Measurements from ENCODE around the gene DACT1.
"Not testable (repeated sequence)": the region's sequence is repeated elsewhere in the genome, so short reads cannot be mapped to it uniquely, and the experiment has no call there.

The DACT1 gene

GRCh38 chr14:58637391-58638230 lies at the start of gene DACT1:
Gene DACT1 (plus strand): TSS chr14:58637962. CDS start chr14:58638203, 241 bp downstream.
- peak in 9 of 10 donors; percentile 31 to 93 (median 63) for DNase-seq
- intact Hi-C loops (cut with DNase I): loop anchor here (5.0 to 10.0 kb wide), 3 partner anchors 135 to 487 kb away; no protein-coding TSS in a partner anchor

- DNase-seq; intact Hi-C loops (cut with DNase I): not testable (repeated sequence)
Observed at GRCh38 chr14:58588321-58588720, 49.4 kb upstream of the DACT1 start.

DNA sequence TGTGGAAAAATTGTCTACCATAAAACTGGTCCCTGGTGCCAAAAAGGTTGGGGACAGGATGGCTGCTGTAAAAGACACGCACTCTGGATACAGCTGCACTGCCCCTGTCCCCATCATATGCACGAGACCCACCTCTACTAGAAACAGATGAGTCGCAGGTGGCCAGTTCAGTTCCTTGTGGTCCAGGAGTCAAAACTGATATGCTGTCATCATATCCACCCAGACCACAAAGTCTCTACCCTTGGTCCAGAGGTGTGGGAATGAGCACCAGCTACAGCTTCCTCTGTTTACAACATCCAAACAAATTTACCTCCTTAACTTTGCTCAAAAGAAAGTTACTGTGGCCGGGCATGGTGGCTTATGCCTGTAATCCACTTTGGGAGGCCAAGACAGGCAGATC lies 43.8 kb upstream of the DACT1 start:
- intact Hi-C loops (cut with DNase I): no loop called here
- DNase-seq: no peak

DNA sequence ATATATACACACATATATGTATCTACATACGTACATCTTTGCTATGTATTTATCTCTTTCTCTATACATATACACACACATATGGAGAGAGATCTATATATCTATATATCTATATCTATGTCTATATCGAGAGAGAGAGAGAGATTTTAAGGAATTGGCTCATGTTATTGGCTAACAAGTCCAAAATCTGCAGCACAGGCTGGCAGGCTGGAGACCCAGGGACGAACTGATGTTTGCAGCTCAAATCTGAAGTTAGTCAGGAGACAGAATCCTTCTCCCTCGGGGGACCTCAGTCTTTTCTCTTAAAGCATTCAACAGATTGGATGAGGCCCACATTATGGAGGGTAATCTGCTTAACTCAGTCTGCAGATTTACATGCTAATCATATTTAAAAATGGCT lies 40.7 kb upstream of the DACT1 start:
- intact Hi-C loops (cut with DNase I): no loop called here
- no peak for DNase-seq

DNA sequence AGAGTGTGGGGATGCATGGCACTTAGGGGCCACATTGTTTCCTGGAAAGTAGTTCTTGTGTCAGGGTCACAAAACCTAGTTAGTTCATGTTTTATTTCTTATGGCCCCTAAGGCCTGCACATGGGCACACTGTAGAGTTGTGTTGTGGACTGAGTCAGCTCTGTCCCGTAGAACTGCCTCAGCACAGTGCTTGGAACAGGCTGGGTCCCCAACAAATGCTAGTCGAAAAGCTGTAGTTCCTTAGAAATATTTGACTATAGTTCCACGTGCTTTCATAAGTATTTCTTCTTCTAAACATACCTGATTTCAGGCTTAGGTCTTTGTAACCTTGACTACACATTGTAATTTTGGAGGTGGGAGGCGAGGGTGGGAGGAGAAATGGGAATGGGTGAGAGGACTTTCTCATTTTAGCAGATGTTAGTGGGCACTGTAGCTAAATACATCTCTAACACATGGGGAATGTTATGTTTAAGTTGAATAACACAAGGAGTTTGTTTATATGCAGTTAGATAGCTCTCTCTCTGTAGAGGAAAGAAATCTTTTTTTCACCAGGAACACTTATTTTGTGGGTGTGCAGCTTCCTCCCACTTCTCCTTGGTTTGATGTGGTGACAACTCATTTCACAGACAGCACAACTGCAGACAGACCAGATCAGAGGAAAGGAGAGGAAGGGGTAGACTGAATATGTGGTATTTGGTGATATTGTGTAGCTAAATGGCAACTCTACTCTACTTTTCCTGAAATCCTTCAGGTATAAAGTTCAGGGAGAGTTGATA lies 39.5 kb upstream of the DACT1 start:
- DNase-seq: peak in 1 of 10 donors; percentile 10
- intact Hi-C loops (cut with DNase I): no loop called here

- intact Hi-C loops (cut with DNase I): no loop called here
Observed at GRCh38 chr14:58598804-58599525, 38.8 kb upstream of the DACT1 start.

GRCh38 chr14:58599707-58600106 lies 38.1 kb upstream of the DACT1 start:
- DNase-seq: no peak
- intact Hi-C loops (cut with DNase I): no loop called here

More at GRCh38 chr14:58598804-58599525, 38.8 kb upstream of the DACT1 start:
- no peak for DNase-seq

- intact Hi-C loops (cut with DNase I): no loop called here
- DNase-seq: no peak
Observed at GRCh38 chr14:58605465-58605864, 32.3 kb upstream of the DACT1 start.

DNA sequence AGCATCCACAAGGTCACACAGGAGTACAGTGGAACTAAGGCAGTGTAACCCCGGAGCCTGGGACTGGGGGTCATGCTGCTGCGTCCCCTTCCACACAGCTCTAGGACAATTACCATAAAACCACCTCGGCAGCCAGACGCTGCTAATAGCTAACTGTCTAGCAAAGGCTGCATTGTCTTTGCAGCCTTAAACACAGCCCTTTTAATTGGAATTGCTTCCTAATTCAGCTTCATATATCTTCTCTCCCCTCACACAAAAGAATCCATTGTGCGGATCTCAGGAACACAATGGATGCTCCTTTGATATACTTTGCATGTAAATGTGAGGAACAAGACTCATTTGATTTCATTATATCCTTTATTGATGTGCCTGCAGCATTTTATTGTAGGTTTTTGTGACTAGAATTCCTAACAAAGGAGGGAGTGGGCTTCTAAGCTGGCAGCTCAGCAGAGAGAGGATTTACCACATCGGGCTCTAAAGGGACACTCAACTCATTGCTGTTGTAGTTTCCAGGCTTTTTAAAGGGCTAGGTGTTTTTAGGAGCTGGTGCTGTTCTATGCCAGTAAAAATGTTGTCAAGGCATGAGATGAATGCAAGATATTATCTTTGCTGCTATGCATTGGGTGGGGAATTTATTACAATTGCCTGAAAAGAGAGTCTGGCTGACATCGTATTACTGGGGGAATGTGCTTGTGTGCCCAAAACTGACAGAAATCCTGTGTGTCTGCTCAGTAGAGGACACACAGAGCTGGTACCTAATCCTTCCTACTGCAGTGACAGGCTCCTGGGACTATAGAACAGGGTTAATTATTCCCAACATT lies 30.4 kb upstream of the DACT1 start:
- intact Hi-C loops (cut with DNase I): no loop called here
- no peak for DNase-seq

- no peak for DNase-seq
- intact Hi-C loops (cut with DNase I): no loop called here
Observed at GRCh38 chr14:58607952-58608317, 29.8 kb upstream of the DACT1 start.

- intact Hi-C loops (cut with DNase I): no loop called here
- DNase-seq: no peak
Observed at GRCh38 chr14:58617619-58618018, 20.1 kb upstream of the DACT1 start.

- no peak for DNase-seq
- intact Hi-C loops (cut with DNase I): no loop called here
Observed at GRCh38 chr14:58620011-58620410, 17.8 kb upstream of the DACT1 start.

GRCh38 chr14:58625438-58625837 lies 12.3 kb upstream of the DACT1 start:
- DNase-seq: no peak
- intact Hi-C loops (cut with DNase I): no loop called here

- intact Hi-C loops (cut with DNase I): no loop called here
- DNase-seq: no peak
Observed at GRCh38 chr14:58626431-58626831, 11.3 kb upstream of the DACT1 start.

DNA sequence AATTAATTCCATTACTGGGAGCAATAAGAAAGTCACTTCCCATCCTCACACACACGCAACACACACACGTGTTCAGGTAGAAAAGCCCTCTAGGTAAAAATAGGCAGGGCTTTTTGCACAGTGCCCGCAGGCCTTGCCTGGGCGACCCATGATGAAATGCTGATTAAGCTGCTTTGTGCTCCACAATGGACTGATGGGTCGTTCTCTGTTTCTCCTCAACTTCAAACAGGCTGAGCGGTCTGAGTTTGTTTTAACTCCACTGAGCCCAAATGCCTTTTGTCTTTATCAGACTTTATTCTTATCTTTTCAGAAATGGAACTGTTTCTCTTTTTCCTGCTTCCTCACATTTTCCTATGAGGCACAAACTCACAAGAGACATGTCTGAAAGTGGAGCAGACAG lies 9.4 kb upstream of the DACT1 start:
- intact Hi-C loops (cut with DNase I): no loop called here

DNA sequence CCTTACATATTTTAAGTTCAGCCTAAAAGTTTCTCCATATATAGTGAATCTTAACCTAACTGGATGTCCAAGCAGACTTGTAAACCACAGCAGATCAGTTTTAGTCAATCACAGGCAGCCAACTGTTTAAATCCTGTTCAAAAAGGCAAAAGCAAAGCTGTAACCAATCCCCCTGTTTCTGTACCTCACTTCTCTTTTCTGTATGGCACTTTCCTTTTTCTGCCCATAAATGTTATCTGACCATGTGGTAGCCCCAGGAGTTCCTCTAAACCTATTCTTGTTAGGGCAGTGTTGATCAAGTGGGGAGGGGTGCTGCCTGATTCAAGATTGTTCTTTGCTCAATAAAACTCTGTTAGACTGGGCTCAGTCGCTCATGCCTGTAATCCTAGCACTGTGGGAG lies 8.5 kb upstream of the DACT1 start:
- intact Hi-C loops (cut with DNase I): no loop called here

More for the DNA sequence above, 9.4 kb upstream of the DACT1 start:
- no peak for DNase-seq

GRCh38 chr14:58631732-58632131 lies 6.0 kb upstream of the DACT1 start:
- DNase-seq: peak in 1 of 10 donors; percentile 71
- intact Hi-C loops (cut with DNase I): loop anchor here (10.0 kb wide), 1 partner anchor 493 kb away; no protein-coding TSS in a partner anchor

More for the DNA sequence above, 8.5 kb upstream of the DACT1 start:
- DNase-seq: no peak

GRCh38 chr14:58633831-58634230 lies 3.9 kb upstream of the DACT1 start:
- intact Hi-C loops (cut with DNase I): loop anchor here (10.0 kb wide), 1 partner anchor 491 kb away; no protein-coding TSS in a partner anchor
- DNase-seq: no peak

GRCh38 chr14:58634406-58635090 lies 3.2 kb upstream of the DACT1 start:
- DNase-seq: no peak
- intact Hi-C loops (cut with DNase I): loop anchor here (5.0 to 10.0 kb wide), 3 partner anchors 132 to 490 kb away; no protein-coding TSS in a partner anchor
